ENCODE data around the gene WHAMM. TPM values are rescaled to one million over a fixed set of nuclear protein-coding genes. Genes with fewer than 3 reads are reported as not detected.

The WHAMM gene, protein sequence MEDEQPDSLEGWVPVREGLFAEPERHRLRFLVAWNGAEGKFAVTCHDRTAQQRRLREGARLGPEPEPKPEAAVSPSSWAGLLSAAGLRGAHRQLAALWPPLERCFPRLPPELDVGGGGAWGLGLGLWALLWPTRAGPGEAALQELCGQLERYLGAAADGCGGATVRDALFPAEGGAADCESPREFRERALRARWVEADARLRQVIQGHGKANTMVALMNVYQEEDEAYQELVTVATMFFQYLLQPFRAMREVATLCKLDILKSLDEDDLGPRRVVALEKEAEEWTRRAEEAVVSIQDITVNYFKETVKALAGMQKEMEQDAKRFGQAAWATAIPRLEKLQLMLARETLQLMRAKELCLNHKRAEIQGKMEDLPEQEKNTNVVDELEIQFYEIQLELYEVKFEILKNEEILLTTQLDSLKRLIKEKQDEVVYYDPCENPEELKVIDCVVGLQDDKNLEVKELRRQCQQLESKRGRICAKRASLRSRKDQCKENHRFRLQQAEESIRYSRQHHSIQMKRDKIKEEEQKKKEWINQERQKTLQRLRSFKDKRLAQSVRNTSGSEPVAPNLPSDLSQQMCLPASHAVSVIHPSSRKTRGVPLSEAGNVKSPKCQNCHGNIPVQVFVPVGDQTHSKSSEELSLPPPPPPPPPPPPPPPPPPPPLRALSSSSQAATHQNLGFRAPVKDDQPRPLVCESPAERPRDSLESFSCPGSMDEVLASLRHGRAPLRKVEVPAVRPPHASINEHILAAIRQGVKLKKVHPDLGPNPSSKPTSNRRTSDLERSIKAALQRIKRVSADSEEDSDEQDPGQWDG
- 5.1 and 5.5 TPM in 2 replicates for total RNA-seq

GRCh38 chr15:82809308-82810060 is at the start of gene WHAMM:
WHAMM (plus strand) TSS chr15:82809628; CDS start chr15:82809727, 99 bp downstream.

GRCh38 chr15:82805994-82806406 is 3.4 kb upstream of the WHAMM start, which contains the start of gene FSD2:
FSD2 (minus strand) TSS chr15:82806069; CDS start chr15:82787390, 18,679 bp downstream.

Other genes starting within 250 kb of the WHAMM start
- not detected in 2 replicates for gene CPEB1, start 162.3 kb upstream of the WHAMM start, total RNA-seq
- gene AP3B2, start 99.8 kb upstream of the WHAMM start, total RNA-seq: not detected in 2 replicates
- not detected in 2 replicates for gene FSD2, start 3.6 kb upstream of the WHAMM start, total RNA-seq
- under 0.01 TPM in 1 of 2 replicates, not detected in the other for gene HOMER2, start 143.1 kb downstream of the WHAMM start, total RNA-seq
- 15.9 and 18.7 TPM in 2 replicates for gene RAMAC, start 176.6 kb downstream of the WHAMM start, total RNA-seq
- gene C15orf40, start 202.0 kb downstream of the WHAMM start, total RNA-seq: 18.8 and 19.0 TPM in 2 replicates

All from mammary microvascular endothelial cell (primary cell).